Prostate gland (tissue), 2 donors: ENCODE data around the gene PRMT5.
A peak's percentile ranks its signal among the peaks of the same experiment; 100 is the strongest.

Experiments
- POLR2A ChIP-seq: fragments of 450-650 bp; IDR thresholded peaks from one replicate; pipeline ENCODE4 v1.6.1; 2016; ENCODE audit warnings: antibody characterized with exemption, mild to moderate bottlenecking
- POLR2AphosphoS5 ChIP-seq: sonication (generic); formaldehyde crosslinking; IDR thresholded peaks from one replicate; pipeline ENCODE4 v1.6.1; 2017; ENCODE audit warnings: antibody characterized with exemption
- TF ChIP-seq, protein P1 (sequence below), 4 experiments: fragments of 200-600 bp in 2 of 4; fragments of 450-650 bp in 2 of 4; sonication (generic) in 2 of 4; IDR thresholded peaks; 1 replicate in 3 of 4; 2 replicates in 1 of 4; pipeline ENCODE4 v1.5.1; 2016 to 2019; ENCODE audit warnings: antibody characterized with exemption in 4 of 4, mild to moderate bottlenecking in 2 of 4, moderate library complexity in 2 of 4

DNA sequence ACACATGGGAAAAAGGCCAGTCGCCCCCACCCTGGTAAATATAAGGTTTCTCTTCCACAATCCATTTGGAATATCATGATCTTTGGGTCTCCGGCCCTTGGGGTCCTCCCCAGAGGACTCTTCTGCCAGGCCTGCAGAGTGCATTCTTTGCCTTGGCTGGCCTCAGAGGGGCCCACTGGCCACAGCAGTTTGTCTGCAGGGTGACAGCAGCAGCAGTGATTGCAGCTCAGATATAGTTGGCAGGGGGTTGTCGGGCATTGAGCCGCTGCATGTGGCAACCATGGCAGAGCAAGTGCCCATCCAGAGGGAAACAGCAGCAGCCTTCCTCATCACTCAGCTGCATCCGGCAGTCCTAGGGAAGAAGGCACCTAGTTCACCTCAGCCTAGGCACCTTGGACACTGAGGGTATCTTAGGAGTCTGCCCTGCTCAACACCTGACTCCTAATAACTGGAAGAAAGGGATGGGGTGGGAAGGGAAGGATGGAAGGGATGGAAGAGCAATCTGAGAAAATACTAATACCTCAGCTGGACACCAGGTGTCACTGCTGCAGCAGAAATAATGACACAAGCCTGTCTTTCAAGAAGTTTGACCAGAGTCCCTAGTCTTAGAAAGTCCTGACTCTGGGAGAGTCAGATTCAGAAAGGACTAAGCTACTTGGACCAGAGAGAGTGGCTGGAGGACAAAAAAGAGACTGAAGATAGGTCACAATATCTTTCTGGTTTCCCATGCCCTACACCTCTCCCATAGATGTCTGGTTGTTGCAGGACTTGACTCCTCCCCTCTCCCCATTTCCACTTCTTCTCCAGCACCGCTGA lies 44.2 kb upstream of the PRMT5 start:
- TF ChIP-seq POLR2AphosphoS5: peak; percentile 52
- TF ChIP-seq, protein P1, sequence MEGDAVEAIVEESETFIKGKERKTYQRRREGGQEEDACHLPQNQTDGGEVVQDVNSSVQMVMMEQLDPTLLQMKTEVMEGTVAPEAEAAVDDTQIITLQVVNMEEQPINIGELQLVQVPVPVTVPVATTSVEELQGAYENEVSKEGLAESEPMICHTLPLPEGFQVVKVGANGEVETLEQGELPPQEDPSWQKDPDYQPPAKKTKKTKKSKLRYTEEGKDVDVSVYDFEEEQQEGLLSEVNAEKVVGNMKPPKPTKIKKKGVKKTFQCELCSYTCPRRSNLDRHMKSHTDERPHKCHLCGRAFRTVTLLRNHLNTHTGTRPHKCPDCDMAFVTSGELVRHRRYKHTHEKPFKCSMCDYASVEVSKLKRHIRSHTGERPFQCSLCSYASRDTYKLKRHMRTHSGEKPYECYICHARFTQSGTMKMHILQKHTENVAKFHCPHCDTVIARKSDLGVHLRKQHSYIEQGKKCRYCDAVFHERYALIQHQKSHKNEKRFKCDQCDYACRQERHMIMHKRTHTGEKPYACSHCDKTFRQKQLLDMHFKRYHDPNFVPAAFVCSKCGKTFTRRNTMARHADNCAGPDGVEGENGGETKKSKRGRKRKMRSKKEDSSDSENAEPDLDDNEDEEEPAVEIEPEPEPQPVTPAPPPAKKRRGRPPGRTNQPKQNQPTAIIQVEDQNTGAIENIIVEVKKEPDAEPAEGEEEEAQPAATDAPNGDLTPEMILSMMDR (IDR thresholded peaks at IDR 0.05): peak; percentile 46 to 86 (median 76)
- TF ChIP-seq POLR2A: no peak
